IMR-90 (cell line): ENCODE data around the gene TRIM46.

Source experiments
- CTCF ChIP-seq: conservative IDR thresholded peaks from 2 replicates; pipeline ENCODE4 v1.5.1; 2012; ENCODE audit warnings: mild to moderate bottlenecking, low read depth, low read length, improper control_type of control experiment
- ELK1 ChIP-seq: fragments of 150-350 bp; IDR thresholded peaks from 2 replicates; pipeline ENCODE4 v1.6.1; 2016; ENCODE audit warnings: low read depth, mild to moderate bottlenecking, low read length, moderate library complexity, borderline replicate concordance
- POLR2A ChIP-seq: IDR thresholded peaks from 2 replicates; pipeline ENCODE4 v1.6.1; 2012; ENCODE audit warnings: mild to moderate bottlenecking, low read depth, low read length
- RCOR1 ChIP-seq: IDR thresholded peaks from 2 replicates; pipeline ENCODE4 v1.6.1; 2012; ENCODE audit warnings: mild to moderate bottlenecking, low read length, improper control_type of control experiment; ENCODE audit not compliant: insufficient replicate concordance
- SMC3 ChIP-seq: fragments of 150-350 bp; IDR thresholded peaks from 2 replicates; pipeline ENCODE4 v1.6.1; 2016; ENCODE audit warnings: low read depth, mild to moderate bottlenecking, antibody characterized with exemption, low read length, moderate library complexity

GRCh38 chr1:155171836-155172731 lies 1.6 kb upstream of the TRIM46 start:
- TF ChIP-seq ELK1 (no peak), CTCF (no peak), POLR2A (no peak), SMC3 (no peak), RCOR1 (no peak)
